ENCODE measurements around the gene MMP3. TPM values are rescaled to one million over a fixed set of nuclear protein-coding genes. Genes with fewer than 3 reads are reported as not detected.

MMP3 gene
- total RNA-seq, 1 donor from 2014 or later, result not detected

DNA sequence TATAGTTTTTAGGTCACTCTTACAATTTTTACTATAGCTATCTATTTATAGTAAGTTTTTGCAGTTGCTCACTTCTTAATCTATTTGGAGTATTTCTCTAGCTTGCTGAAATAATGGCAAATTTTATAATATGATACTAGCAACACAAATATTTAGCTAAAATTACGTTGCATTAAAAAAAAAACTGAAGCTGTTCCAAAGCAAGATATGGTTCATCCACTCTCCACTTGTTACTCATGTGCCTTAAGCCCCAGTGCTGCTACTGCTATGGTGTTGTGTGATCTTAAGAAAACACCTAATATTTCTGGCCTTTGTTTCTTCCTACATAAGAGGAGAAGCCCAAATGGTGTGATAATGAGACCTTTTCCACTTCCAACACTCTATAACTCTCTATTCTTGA lies 479 bp downstream of the MMP3 start:
- Histone ChIP-seq H3K27me3 (ENCODE audit: low read depth) (peaks cover 4% of the 10 kb centered on the region), H3K9me3 (replicated peaks) (no peaks in the 10 kb centered on the region), H3K27ac (replicated peaks) (no peak overlapping the region), H3K36me3 (no peaks in the 10 kb centered on the region), H3K4me1 (no peaks in the 10 kb centered on the region), H3K4me3 (no peak overlapping the region)
- intact Hi-C loops (cut with micrococcal nuclease), result no loop called here
- no peak for DNase-seq
- TF ChIP-seq, protein P1, sequence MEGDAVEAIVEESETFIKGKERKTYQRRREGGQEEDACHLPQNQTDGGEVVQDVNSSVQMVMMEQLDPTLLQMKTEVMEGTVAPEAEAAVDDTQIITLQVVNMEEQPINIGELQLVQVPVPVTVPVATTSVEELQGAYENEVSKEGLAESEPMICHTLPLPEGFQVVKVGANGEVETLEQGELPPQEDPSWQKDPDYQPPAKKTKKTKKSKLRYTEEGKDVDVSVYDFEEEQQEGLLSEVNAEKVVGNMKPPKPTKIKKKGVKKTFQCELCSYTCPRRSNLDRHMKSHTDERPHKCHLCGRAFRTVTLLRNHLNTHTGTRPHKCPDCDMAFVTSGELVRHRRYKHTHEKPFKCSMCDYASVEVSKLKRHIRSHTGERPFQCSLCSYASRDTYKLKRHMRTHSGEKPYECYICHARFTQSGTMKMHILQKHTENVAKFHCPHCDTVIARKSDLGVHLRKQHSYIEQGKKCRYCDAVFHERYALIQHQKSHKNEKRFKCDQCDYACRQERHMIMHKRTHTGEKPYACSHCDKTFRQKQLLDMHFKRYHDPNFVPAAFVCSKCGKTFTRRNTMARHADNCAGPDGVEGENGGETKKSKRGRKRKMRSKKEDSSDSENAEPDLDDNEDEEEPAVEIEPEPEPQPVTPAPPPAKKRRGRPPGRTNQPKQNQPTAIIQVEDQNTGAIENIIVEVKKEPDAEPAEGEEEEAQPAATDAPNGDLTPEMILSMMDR (IDR thresholded peaks at IDR 0.05; ENCODE audit: borderline replicate concordance), result no peak

DNA sequence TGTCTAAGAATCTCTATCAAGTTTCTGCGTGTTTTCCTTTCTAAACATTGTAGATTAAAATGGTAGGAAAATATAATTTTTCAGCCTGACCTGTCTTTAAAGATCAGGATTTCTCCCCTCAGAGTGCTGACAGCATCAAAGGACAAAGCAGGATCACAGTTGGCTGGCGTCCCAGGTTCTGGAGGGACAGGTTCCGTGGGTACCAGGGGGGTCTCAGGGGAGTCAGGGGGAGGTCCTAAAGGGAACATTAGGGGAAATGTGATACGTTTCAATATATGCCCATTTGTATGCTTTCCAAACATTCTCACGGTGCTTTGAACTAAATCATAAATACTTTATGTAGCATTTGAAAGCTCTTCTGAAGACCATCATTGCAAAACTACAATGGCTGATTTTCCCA lies 3.4 kb downstream of the MMP3 start:
- H3K4me3 ChIP-seq, result no peak overlapping the region
- TF ChIP-seq, protein P1 (IDR thresholded peaks at IDR 0.05; ENCODE audit: borderline replicate concordance), result no peak
- intact Hi-C loops (cut with micrococcal nuclease), result no loop called here
- no peak for DNase-seq
- no peaks in the 10 kb centered on the region for H3K36me3 ChIP-seq
- no peak overlapping the region for H3K27ac ChIP-seq (replicated peaks)
- H3K4me1 ChIP-seq, result no peaks in the 10 kb centered on the region
- H3K27me3 ChIP-seq (ENCODE audit: low read depth), result peaks cover 4% of the 10 kb centered on the region
- H3K9me3 ChIP-seq (replicated peaks), result no peaks in the 10 kb centered on the region

DNA sequence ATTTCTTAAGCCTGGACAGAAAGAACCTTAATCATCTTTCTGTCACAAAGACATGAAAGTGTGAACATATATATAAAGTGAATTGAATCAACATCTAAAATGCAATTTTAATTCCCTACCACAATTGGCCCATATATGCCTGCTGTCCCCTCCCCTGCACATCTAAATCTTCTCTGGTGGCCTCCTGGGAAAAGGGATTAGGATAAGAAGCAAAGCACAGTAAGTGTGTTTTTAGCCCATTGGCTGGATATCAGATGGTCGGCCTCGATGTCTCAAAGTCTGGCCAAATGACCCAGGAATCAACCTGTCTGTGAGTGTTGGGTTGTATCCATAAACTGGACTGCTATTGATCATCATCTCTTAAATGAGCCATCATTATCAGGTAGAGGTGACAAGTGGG lies 5.8 kb downstream of the MMP3 start:
- Histone ChIP-seq H3K9me3 (replicated peaks) (no peaks in the 10 kb centered on the region), H3K36me3 (no peaks in the 10 kb centered on the region), H3K4me3 (no peak overlapping the region), H3K27ac (replicated peaks) (no peak overlapping the region), H3K4me1 (no peaks in the 10 kb centered on the region), H3K27me3 (ENCODE audit: low read depth) (no peaks in the 10 kb centered on the region)
- no peak for DNase-seq
- TF ChIP-seq, protein P1 (IDR thresholded peaks at IDR 0.05; ENCODE audit: borderline replicate concordance), result no peak
- intact Hi-C loops (cut with micrococcal nuclease), result no loop called here

DNA sequence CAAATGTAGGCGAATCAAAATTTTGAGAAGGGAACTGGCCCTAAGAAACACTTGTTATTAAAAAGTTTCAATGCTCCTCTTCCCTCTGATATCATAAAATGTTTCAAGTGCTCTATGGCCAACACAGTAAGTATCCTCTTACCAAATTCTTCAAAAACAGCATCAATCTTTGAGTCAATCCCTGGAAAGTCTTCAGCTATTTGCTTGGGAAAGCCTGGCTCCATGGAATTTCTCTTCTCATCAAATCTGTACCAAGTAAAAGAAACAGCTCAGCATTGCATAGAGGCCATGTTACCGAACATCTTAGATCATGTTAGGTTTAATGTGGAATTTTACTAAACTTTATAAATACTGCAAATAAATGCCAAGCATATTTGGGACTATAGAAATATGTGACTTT lies 6.3 kb downstream of the MMP3 start:
- no peak for DNase-seq
- Histone ChIP-seq H3K4me1 (no peaks in the 10 kb centered on the region), H3K4me3 (no peak overlapping the region), H3K27ac (replicated peaks) (no peak overlapping the region), H3K36me3 (no peaks in the 10 kb centered on the region), H3K9me3 (replicated peaks) (no peaks in the 10 kb centered on the region), H3K27me3 (ENCODE audit: low read depth) (no peaks in the 10 kb centered on the region)
- intact Hi-C loops (cut with micrococcal nuclease), result no loop called here
- TF ChIP-seq, protein P1 (IDR thresholded peaks at IDR 0.05; ENCODE audit: borderline replicate concordance), result no peak

DNA sequence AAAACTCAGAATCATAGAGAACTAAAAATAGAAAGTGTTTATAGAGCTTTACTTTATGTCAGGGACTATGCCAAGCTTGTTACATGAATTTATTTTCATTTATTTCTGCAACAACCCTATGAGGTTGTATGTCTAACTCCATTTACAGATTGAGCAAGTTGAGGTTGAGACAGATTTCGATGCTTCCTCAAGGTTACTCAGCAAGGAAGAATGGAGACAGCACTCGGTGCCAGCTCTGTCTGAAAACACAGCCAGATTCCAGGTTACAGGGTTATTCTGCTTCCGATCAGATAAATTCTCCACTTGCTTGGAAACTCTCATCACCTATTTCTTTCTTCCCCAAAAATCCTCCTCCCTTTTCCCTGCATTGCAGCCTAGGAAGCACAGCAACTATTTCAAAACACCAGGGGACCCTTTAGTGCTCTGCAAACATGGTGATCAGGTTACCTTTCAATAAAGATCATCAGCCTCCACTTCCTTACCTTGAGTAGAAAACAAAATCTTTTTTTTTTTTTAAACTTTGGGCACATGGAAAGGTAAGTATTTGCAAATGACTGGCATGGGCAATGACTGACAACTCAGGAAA lies 7.0 kb downstream of the MMP3 start:
- no peak overlapping the region for H3K27ac ChIP-seq (replicated peaks)
- intact Hi-C loops (cut with micrococcal nuclease), result no loop called here
- H3K36me3 ChIP-seq, result no peaks in the 10 kb centered on the region
- H3K4me1 ChIP-seq, result no peaks in the 10 kb centered on the region
- H3K27me3 ChIP-seq (ENCODE audit: low read depth), result peaks cover 6% of the 10 kb centered on the region
- no peak overlapping the region for H3K4me3 ChIP-seq
- DNase-seq, result no peak
- no peaks in the 10 kb centered on the region for H3K9me3 ChIP-seq (replicated peaks)
- TF ChIP-seq, protein P1 (IDR thresholded peaks at IDR 0.05; ENCODE audit: borderline replicate concordance), result no peak

All from left ventricle myocardium inferior (tissue), 1 donor.